Activated CD4-positive, alpha-beta T cell treated with anti-CD3 and anti-CD28 coated beads, Interleukin-2, amount 50 U/mL, for 4 hours (primary cell): ENCODE results near the gene RUBCN.
A peak's percentile ranks its signal among the peaks of the same experiment; 100 is the strongest.

Experiments
- DNase-seq, 2 experiments: peaks; one replicate each; pipeline ENCODE4 v3.0.0-alpha.2; 2020

RUBCN gene

GRCh38 chr3:197736491-197737318 lies at the start of gene RUBCN:
RUBCN (minus strand) TSS chr3:197736904; CDS start chr3:197736719, 185 bp downstream.
- peak; percentile 84 to 87 for DNase-seq

- DNase-seq, result no peak
Observed at GRCh38 chr3:197784019-197784585, 47.4 kb upstream of the RUBCN start.

- no peak for DNase-seq
Observed at GRCh38 chr3:197782230-197782629, 45.5 kb upstream of the RUBCN start.

- no peak for DNase-seq
Observed at GRCh38 chr3:197775317-197775716, 38.6 kb upstream of the RUBCN start.

GRCh38 chr3:197761784-197762183 lies 25.1 kb upstream of the RUBCN start:
- no peak for DNase-seq

- no peak for DNase-seq
Observed at GRCh38 chr3:197758512-197758911, 21.8 kb upstream of the RUBCN start.

- no peak for DNase-seq
Observed at GRCh38 chr3:197756704-197757103, 20.0 kb upstream of the RUBCN start.

GRCh38 chr3:197753263-197753662 lies 16.6 kb upstream of the RUBCN start:
- no peak for DNase-seq

- DNase-seq, result no peak
Observed at GRCh38 chr3:197752107-197752506, 15.4 kb upstream of the RUBCN start.

GRCh38 chr3:197750858-197751737 lies 14.4 kb upstream of the RUBCN start:
- DNase-seq, result peak; percentile 8 to 21

- peak; percentile 35 to 43 for DNase-seq
Observed at GRCh38 chr3:197750396-197750831, 13.7 kb upstream of the RUBCN start.

- DNase-seq, result peak; percentile 80 to 82
Observed at GRCh38 chr3:197749601-197750395, 13.1 kb upstream of the RUBCN start, which contains the start of gene FYTTD1. FYTTD1 (plus strand) TSS chr3:197749883; CDS start chr3:197749972, 89 bp downstream.

- DNase-seq, result peak; percentile 47 to 48
Observed at GRCh38 chr3:197749315-197749600, 12.6 kb upstream of the RUBCN start.

- DNase-seq, result no peak
Observed at GRCh38 chr3:197748597-197749314, 12.1 kb upstream of the RUBCN start.

GRCh38 chr3:197746801-197747237 lies 10.1 kb upstream of the RUBCN start:
- DNase-seq, result no peak

- DNase-seq, result no peak
Observed at GRCh38 chr3:197746209-197746608, 9.5 kb upstream of the RUBCN start.

GRCh38 chr3:197742787-197743186 lies 6.1 kb upstream of the RUBCN start:
- DNase-seq, result no peak

GRCh38 chr3:197737749-197738462 lies 1.2 kb upstream of the RUBCN start:
- no peak for DNase-seq

GRCh38 chr3:197737319-197737649 lies 580 bp upstream of the RUBCN start:
- DNase-seq, result no peak

- DNase-seq, result peak; percentile 24 to 34
Observed at GRCh38 chr3:197736010-197736490, 654 bp downstream of the RUBCN start.

GRCh38 chr3:197734667-197735318 lies 1.9 kb downstream of the RUBCN start:
- no peak for DNase-seq
